ENCODE measurements around the gene NDUFB8.

DNA sequence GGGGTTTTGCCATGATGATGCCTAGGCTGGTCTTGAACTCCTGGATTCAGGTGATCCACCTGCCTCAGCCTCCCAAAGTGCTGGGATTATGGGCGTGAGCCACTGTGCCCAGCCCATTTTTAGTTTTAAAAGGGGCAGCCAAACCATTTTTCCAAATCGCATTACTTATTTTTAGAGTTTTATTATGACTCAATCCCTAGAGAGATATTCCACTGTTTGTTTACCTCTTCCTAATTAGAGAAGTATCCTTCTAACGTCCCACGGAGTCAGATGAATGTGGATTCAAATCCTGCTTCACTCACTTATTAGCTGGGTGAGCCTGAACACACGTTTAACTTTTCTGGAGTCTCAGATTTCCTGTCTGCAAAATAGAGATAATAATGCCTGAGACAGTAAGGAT lies 51.7 kb downstream of the NDUFB8 start:
- TF ChIP-seq CTCF (IDR thresholded peaks at IDR 0.05) (no peak), POLR2AphosphoS5 (IDR thresholded peaks at IDR 0.05) (no peak)
